ENCODE data around the gene SKIDA1.

SKIDA1 gene

DNA sequence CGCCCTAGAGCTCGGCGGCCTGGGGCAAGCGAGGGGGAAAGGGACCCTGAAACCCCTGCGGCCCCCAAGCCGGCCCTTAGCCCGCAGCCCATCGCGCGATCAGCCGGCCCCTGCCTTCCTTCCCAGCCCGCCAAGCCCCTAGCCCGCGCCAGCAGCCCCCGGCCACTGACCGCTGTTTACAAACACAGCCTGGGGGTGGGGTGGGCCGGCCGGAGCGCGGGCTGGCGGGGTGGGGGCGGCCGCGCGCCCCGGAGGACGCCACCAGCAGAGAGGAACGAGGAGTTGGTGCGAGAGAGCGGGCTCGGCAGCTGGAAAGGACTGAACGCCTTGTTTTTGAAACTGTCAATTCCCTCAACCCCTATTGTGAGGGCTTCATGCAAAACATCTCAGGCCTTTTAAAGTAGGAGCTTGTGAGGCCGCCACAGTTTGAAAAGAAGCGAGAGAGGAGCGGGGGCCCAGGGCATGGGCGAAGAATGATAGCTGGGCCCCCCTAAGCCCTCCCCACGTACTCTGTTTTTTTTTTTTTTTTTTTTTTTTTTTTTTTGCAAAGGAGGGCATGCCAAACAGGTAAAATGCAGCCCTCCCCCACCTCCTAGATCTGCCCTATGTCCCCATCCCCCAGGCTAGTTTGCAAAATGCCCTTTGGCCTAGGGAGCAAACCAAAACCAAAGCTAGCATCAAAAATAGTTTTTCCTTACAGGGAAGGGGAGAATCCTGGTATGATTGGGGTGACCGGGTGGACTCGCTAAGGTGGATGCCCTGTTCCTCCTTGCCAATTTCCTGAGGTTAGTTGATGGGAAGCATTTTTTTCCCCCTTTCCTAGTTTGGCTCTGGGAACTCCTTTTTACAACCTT lies 15.0 kb downstream of the SKIDA1 start:
- H3F3A ChIP-seq (ENCODE audit: low read depth): no peaks in the 10 kb centered on the region
- H3K9me2 ChIP-seq (replicated peaks; ENCODE audit: low read depth, low read length): no peaks in the 10 kb centered on the region
- H3K4me3 ChIP-seq (ENCODE audit: low read length, poor library complexity, severe bottlenecking): no peak overlapping the region
- no peaks in the 10 kb centered on the region for H3K36me3 ChIP-seq (ENCODE audit: insufficient read depth, low read length)
- no peak overlapping the region for H2AFZ ChIP-seq (ENCODE audit: low read length)
- no peaks in the 10 kb centered on the region for H3K9me3 ChIP-seq (ENCODE audit: insufficient read depth, low read depth, low read length)
- peaks cover 9% of the 10 kb centered on the region for H3K4me1 ChIP-seq (ENCODE audit: insufficient read depth, low read length, poor library complexity, severe bottlenecking)
- H4K20me1 ChIP-seq (ENCODE audit: insufficient read depth, low read length, poor library complexity, severe bottlenecking): no peaks in the 10 kb centered on the region
- H3K79me2 ChIP-seq (ENCODE audit: insufficient read depth, low read length): peaks cover 13% of the 10 kb centered on the region; the same call in 1 of the 2 replicates
- H3K9ac ChIP-seq (ENCODE audit: low read depth, low read length, poor library complexity, severe bottlenecking): no peak overlapping the region
- TF ChIP-seq, protein P1, sequence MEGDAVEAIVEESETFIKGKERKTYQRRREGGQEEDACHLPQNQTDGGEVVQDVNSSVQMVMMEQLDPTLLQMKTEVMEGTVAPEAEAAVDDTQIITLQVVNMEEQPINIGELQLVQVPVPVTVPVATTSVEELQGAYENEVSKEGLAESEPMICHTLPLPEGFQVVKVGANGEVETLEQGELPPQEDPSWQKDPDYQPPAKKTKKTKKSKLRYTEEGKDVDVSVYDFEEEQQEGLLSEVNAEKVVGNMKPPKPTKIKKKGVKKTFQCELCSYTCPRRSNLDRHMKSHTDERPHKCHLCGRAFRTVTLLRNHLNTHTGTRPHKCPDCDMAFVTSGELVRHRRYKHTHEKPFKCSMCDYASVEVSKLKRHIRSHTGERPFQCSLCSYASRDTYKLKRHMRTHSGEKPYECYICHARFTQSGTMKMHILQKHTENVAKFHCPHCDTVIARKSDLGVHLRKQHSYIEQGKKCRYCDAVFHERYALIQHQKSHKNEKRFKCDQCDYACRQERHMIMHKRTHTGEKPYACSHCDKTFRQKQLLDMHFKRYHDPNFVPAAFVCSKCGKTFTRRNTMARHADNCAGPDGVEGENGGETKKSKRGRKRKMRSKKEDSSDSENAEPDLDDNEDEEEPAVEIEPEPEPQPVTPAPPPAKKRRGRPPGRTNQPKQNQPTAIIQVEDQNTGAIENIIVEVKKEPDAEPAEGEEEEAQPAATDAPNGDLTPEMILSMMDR (conservative IDR thresholded peaks at IDR 0.05; ENCODE audit: low read length): no peak
- no peak for TF ChIP-seq EZH2phosphoT487 (IDR thresholded peaks at IDR 0.05; ENCODE audit: borderline replicate concordance)
- H3K27me3 ChIP-seq (ENCODE audit: insufficient read depth, low read length, poor library complexity, severe bottlenecking): no peaks in the 10 kb centered on the region
- H3K4me2 ChIP-seq (ENCODE audit: low read depth, low read length, poor library complexity, severe bottlenecking): no peak overlapping the region

DNA sequence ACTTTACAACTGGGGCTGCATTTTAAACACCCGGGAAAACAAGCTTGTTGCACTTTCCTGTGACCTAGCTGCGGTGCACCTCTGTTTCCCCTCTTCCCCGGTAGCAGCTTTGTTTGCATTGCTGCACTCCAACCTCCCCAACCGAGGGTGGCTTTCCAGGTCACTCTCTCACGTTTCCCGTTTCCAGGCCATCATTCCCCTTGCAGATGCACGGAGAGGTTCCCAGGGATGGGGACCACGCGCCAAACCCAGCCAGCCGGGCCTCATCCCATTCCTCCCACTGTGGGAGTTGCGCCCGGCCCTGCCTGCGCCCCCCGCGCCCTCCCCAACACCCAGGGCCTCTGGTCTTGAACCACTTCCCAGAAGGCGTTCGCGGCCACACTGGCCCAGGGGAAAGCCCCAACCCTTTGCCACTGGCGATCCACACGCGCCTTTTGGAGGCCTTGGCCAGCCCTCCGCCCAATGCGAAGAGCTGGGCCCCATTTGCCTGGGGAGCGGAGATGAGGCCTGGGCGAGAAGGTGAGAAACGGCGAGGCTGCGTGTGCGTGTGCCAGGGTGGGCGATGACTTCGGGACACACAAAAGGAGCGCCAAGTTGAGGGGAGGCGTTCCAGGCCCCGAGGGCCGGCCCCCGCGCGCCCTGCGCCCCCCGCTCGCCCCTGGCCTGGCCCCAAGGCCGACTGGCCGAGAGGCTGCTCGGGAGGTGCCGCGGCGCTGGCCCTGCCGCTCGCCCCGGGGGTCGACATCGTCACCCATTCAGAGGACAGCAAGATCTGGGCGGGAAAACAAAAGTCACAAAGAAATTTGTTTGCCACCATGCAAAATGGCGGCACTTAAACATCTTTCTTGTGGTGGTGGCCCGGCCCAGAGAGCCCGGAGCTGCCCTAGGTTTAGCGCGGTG lies 15.9 kb downstream of the SKIDA1 start:
- TF ChIP-seq EZH2phosphoT487 (IDR thresholded peaks at IDR 0.05; ENCODE audit: borderline replicate concordance): no peak
- TF ChIP-seq, protein P1 (conservative IDR thresholded peaks at IDR 0.05; ENCODE audit: low read length): no peak
- Histone ChIP-seq H3K9me2 (replicated peaks; ENCODE audit: low read depth, low read length) (no peaks in the 10 kb centered on the region), H3K9ac (ENCODE audit: low read depth, low read length, poor library complexity, severe bottlenecking) (no peak overlapping the region), H3K4me1 (ENCODE audit: insufficient read depth, low read length, poor library complexity, severe bottlenecking) (peaks cover 8% of the 10 kb centered on the region), H4K20me1 (ENCODE audit: insufficient read depth, low read length, poor library complexity, severe bottlenecking) (no peaks in the 10 kb centered on the region), H3F3A (ENCODE audit: low read depth) (no peaks in the 10 kb centered on the region), H2AFZ (ENCODE audit: low read length) (no peak overlapping the region), H3K27me3 (ENCODE audit: insufficient read depth, low read length, poor library complexity, severe bottlenecking) (no peaks in the 10 kb centered on the region), H3K4me3 (ENCODE audit: low read length, poor library complexity, severe bottlenecking) (no peak overlapping the region), H3K36me3 (ENCODE audit: insufficient read depth, low read length) (no peaks in the 10 kb centered on the region), H3K4me2 (ENCODE audit: low read depth, low read length, poor library complexity, severe bottlenecking) (no peak overlapping the region), H3K79me2 (ENCODE audit: insufficient read depth, low read length) (0 out of 2 replicates have a peak, but pooled peaks cover 7% of the 10 kb centered on the region), H3K9me3 (ENCODE audit: insufficient read depth, low read depth, low read length) (no peaks in the 10 kb centered on the region)

DNA sequence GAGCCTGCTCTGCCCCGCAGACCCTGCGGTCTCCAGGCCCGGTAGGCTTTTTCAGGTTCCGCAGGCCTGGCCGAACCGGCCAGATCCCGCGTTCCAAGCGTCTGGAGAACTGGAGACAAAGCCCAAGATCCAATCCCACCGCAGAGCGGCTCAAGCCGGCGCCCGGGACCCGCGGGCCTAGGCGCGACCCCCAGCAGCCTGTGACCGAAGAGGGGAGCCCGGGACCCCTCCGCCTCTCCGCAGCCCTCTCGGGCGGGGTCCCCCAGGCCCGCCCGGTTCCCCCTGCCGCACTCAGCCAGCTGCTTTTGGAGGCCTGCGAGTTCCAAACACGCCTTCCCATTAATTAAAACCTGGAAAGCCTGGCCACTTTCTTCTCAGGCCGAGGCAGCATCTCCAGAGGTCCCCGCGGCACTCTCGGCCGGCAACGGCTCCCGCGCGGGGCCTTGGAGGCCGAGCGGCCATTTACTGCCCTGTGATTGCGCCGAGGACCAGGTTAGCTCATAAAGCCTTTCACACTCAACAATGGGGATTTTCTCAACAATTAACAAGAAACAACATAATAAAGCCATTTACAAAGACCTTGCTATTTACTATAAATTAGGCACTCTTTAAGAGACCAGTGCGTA lies 16.7 kb downstream of the SKIDA1 start:
- no peak overlapping the region for H3K9ac ChIP-seq (ENCODE audit: low read depth, low read length, poor library complexity, severe bottlenecking)
- H3K4me2 ChIP-seq (ENCODE audit: low read depth, low read length, poor library complexity, severe bottlenecking): no peak overlapping the region
- no peaks in the 10 kb centered on the region for H4K20me1 ChIP-seq (ENCODE audit: insufficient read depth, low read length, poor library complexity, severe bottlenecking)
- peaks cover 8% of the 10 kb centered on the region for H3K4me1 ChIP-seq (ENCODE audit: insufficient read depth, low read length, poor library complexity, severe bottlenecking)
- TF ChIP-seq, protein P1 (conservative IDR thresholded peaks at IDR 0.05; ENCODE audit: low read length): no peak
- TF ChIP-seq EZH2phosphoT487 (IDR thresholded peaks at IDR 0.05; ENCODE audit: borderline replicate concordance): no peak
- no peak overlapping the region for H2AFZ ChIP-seq (ENCODE audit: low read length)
- H3F3A ChIP-seq (ENCODE audit: low read depth): no peaks in the 10 kb centered on the region
- H3K9me2 ChIP-seq (replicated peaks; ENCODE audit: low read depth, low read length): no peaks in the 10 kb centered on the region
- H3K27me3 ChIP-seq (ENCODE audit: insufficient read depth, low read length, poor library complexity, severe bottlenecking): no peaks in the 10 kb centered on the region
- no peaks in the 10 kb centered on the region for H3K36me3 ChIP-seq (ENCODE audit: insufficient read depth, low read length)
- 0 out of 2 replicates have a peak, but pooled peaks cover 7% of the 10 kb centered on the region for H3K79me2 ChIP-seq (ENCODE audit: insufficient read depth, low read length)
- H3K4me3 ChIP-seq (ENCODE audit: low read length, poor library complexity, severe bottlenecking): no peak overlapping the region
- no peaks in the 10 kb centered on the region for H3K9me3 ChIP-seq (ENCODE audit: insufficient read depth, low read depth, low read length)
